NCI-H526 treated with DMSO at 0.1 percent for 48 hours (cell line): Measurements from ENCODE around the gene SPRYD3.

Source experiments
- DNase-seq: peaks from one replicate; lab custom pipeline; 2025; lab: John Stamatoyannopoulos, UW

SPRYD3 gene

GRCh38 chr12:53077030-53077429, 2.2 kb downstream of the SPRYD3 start:
- DNase-seq: no peak

- no peak for DNase-seq
Measured at GRCh38 chr12:53076461-53076860, 2.7 kb downstream of the SPRYD3 start.

GRCh38 chr12:53074999-53075370, 4.2 kb downstream of the SPRYD3 start:
- DNase-seq: no peak

GRCh38 chr12:53074283-53074998, 4.7 kb downstream of the SPRYD3 start:
- DNase-seq: no peak

GRCh38 chr12:53073881-53074280, 5.3 kb downstream of the SPRYD3 start:
- no peak for DNase-seq

- DNase-seq: no peak
Measured at GRCh38 chr12:53071591-53072551, 7.3 kb downstream of the SPRYD3 start.

- DNase-seq: no peak
Measured at GRCh38 chr12:53070877-53071492, 8.2 kb downstream of the SPRYD3 start.

- no peak for DNase-seq
Measured at GRCh38 chr12:53069621-53070410, 9.4 kb downstream of the SPRYD3 start.

- DNase-seq: no peak
Measured at GRCh38 chr12:53068811-53069585, 10.2 kb downstream of the SPRYD3 start.

GRCh38 chr12:53067993-53068770, 11.0 kb downstream of the SPRYD3 start:
- no peak for DNase-seq

- no peak for DNase-seq
Measured at GRCh38 chr12:53067074-53067992, 11.9 kb downstream of the SPRYD3 start.

- peak; percentile 7 for DNase-seq
Measured at GRCh38 chr12:53065975-53066931, 12.9 kb downstream of the SPRYD3 start.

- no peak for DNase-seq
Measured at GRCh38 chr12:53065470-53065869, 13.7 kb downstream of the SPRYD3 start.

GRCh38 chr12:53064613-53065436, 14.4 kb downstream of the SPRYD3 start:
- no peak for DNase-seq

GRCh38 chr12:53063708-53064612, 15.2 kb downstream of the SPRYD3 start:
- DNase-seq: no peak
